WI38 (cell line): ENCODE data around the gene GABRG3.

Experiments used
- H3K4me3 ChIP-seq: 2 replicates; pipeline ENCODE4 v1.5.1; 2011; ENCODE audit warnings: low read depth, mild to moderate bottlenecking, control low read depth, low read length
- TF ChIP-seq, protein P1 (sequence below): IDR thresholded peaks from 2 replicates; pipeline ENCODE4 v1.5.1; 2012; ENCODE audit warnings: low read depth, mild to moderate bottlenecking, control low read depth, low read length

The GABRG3 gene

DNA sequence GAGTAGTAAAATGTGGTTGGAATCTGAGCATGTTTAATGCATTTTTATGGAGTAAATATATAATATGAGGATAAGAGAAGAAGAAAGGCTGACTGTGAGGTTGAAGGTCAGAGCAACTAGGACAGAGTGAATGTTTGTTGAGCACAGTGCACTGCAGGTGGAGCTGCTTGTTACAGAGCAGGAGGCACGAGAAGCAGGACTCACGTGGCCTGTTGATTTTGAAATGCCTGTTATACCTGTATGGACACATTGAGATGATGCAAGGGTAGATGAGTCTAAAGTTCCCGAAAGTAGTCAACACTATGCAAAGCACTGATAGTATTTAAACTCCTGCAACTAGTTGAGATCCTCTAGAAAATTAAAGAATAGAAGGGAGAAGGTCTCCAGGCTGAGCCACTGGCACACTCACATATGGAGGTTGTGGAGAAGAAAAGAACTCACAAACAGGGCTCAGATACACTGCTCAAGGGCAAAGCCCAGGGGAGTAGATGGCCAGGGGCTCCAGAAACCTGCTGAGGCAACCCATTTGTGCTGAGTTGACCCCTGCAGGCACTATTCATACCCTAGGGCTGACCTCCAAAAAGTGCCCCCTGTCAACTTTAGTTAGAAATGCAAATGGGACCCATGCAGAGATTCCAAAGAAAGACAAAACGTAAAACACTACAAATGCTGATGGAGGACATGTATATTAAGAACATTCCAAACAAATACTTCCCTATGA is 541.5 kb downstream of the GABRG3 start:
- TF ChIP-seq, protein P1, sequence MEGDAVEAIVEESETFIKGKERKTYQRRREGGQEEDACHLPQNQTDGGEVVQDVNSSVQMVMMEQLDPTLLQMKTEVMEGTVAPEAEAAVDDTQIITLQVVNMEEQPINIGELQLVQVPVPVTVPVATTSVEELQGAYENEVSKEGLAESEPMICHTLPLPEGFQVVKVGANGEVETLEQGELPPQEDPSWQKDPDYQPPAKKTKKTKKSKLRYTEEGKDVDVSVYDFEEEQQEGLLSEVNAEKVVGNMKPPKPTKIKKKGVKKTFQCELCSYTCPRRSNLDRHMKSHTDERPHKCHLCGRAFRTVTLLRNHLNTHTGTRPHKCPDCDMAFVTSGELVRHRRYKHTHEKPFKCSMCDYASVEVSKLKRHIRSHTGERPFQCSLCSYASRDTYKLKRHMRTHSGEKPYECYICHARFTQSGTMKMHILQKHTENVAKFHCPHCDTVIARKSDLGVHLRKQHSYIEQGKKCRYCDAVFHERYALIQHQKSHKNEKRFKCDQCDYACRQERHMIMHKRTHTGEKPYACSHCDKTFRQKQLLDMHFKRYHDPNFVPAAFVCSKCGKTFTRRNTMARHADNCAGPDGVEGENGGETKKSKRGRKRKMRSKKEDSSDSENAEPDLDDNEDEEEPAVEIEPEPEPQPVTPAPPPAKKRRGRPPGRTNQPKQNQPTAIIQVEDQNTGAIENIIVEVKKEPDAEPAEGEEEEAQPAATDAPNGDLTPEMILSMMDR: no peak
- H3K4me3 ChIP-seq: no peak overlapping the region

DNA sequence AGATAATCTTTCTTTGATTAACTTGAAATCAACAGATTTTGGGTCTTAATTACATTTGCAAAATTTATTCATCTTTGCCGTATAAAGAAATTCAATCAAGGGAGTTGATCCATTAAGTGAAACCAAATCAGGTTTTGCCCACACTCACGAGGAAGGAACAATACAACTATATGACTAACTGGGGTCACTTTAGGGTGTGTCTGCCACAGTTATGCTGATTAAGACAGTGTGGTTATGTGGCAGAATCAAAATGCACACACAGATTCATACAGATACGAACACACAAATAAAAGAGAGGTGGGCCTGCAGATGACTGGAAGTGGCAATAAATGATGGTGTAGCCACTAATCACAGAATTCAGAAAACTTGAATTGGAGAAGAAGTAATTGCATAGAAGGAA is 543.5 kb downstream of the GABRG3 start:
- no peak overlapping the region for H3K4me3 ChIP-seq

DNA sequence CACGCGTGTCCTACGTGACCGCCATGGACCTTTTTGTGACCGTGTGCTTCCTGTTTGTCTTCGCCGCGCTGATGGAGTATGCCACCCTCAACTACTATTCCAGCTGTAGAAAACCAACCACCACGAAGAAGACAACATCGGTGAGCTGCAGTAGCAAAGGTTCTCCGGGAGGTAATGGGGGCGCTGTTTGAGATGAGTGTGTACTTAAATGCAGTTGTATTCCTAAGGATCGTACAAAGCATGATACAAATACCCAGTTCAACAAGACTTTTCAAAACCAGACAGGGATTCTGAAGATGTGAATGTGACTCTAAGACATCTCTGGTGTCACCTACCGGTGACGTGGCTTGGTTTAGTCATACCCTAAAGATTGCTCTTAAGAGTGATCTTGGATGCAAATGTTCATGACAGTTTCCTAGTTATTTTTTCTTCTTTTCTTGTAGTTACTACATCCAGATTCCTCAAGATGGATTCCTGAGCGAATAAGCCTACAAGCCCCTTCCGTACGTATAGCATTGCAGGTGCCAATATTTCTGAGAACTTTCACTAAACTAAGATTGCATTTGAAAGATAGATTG is 556.6 kb downstream of the GABRG3 start:
- H3K4me3 ChIP-seq: no peak overlapping the region
- TF ChIP-seq, protein P1: no peak

More for the DNA sequence above, 543.5 kb downstream of the GABRG3 start:
- TF ChIP-seq, protein P1: no peak

DNA sequence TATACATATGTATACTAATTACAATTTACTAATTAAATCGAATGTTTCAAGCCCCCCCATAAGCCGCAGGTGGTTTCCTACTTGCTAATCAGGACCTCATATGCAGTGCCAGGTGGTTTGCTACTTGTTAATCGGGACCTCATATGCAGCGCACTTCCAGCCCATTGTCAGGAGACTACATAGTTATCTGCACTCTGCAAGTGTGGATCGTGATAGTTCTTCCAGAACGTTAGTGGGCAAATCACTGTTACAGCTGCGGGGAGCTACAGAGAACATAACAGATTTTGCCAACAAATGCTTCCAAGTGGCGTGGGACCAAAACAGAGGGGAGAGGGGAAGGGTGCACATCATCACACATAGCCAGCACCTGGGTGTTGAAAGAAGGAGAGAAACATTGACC is 558.4 kb downstream of the GABRG3 start:
- no peak overlapping the region for H3K4me3 ChIP-seq
- TF ChIP-seq, protein P1: no peak

DNA sequence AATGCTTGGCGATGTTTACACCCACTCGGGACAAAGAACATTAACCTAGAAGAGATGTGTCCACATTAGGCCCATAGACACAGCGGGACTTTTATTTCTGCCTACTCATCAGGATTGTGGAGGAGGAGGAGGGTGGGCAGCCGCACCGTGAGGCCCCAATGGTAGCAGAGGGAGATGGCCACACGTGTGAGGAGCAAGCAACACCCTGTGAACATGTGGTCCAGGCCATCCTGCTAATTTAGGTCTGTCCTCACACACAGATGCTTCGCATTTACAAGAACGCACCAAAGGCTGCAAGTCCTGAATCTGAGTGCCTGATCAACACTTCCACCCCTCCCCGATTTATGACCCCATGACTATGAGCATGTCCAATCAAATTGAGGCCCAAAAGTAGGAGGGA is 560.0 kb downstream of the GABRG3 start:
- H3K4me3 ChIP-seq: no peak overlapping the region
- TF ChIP-seq, protein P1: no peak

DNA sequence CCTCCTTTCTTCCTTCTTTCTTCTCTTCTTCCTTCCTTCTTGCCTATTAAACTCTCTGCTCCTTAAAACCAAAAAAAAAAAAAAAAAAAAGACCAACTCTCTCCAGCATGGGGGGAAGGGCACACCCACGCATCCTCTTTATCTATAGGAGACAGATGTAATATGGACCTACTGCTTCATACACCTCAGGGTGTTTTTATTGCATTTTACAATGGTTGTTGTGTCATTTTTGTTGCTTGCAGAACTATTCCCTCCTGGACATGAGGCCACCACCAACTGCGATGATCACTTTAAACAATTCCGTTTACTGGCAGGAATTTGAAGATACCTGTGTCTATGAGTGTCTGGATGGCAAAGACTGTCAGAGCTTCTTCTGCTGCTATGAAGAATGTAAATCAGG is 561.4 kb downstream of the GABRG3 start:
- no peak overlapping the region for H3K4me3 ChIP-seq
- TF ChIP-seq, protein P1: no peak

DNA sequence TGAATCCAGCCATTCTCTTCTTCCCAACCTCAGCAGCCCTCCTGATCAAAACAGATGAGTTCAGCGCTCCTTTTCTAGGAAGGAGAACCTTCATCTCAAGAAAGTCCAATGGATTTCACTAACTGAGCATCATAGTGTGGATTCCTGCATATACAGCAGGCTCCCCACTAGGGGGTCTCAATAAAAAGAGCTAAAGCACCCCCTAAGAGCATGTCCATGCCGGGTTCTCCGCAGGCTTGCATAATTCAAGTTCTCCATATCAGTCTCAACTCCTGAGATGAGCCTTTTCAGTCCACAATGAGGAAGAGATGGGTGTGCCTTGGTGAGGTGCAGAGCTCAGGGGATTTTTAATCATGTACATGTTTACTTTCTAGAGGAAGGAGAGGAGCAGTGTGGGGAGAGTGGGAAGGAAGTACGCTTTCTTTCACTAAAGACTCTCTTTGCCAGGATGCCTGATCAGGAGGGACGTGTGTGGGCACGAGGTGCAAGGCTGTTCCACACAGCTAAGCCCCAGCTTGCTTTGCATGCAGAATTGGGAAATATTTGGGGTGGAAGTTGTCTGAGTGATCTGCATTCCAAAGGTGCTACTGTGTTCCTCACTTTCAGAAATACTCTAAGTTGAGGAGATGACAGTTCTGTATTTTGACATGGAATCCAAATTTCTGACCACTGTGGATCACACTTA is 564.6 kb downstream of the GABRG3 start:
- no peak overlapping the region for H3K4me3 ChIP-seq
- TF ChIP-seq, protein P1: no peak
